HG03196 (cell line): ENCODE measurements around the gene LRRC8B.
A peak's percentile ranks its signal among the peaks of the same experiment; 100 is the strongest.

Experiments
- ATAC-seq: cut with Tn5 transposase; IDR thresholded peaks from one replicate; pipeline ENCODE4 v1.9.1; 2021; ENCODE audit not compliant: unreplicated experiment

The LRRC8B gene

GRCh38 chr1:89546082-89546889, 21.7 kb downstream of the LRRC8B start:
- no peak for ATAC-seq

- ATAC-seq: no peak
These were observed 22.4 kb downstream of the LRRC8B start for GRCh38 chr1:89546934-89547562.

DNA sequence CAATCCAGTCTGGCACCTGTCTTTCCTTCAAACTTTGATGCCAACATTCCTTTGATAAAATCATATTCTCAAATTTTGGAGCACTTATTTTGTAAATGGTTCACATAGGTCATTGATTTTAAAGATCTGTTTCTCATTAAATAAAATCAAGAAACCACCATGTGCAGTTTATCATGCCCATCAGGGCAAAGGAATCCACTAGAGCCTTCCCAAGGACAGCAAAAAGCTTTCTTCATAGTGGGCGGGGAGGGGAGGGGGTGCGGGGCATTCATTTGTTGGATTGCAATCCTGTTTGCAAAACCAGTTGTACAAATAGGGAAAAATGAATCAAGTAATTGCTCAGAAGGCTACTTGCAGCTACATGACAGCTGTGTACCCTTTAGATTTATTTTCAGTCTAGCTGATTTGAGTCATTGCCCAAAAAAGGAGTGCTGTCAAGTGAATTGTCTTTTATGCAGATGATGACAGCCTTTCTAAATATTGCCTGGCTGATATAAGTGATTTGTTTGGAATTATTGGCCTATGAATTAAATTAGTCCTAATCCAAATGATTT, 23.0 kb downstream of the LRRC8B start:
- ATAC-seq: no peak

DNA sequence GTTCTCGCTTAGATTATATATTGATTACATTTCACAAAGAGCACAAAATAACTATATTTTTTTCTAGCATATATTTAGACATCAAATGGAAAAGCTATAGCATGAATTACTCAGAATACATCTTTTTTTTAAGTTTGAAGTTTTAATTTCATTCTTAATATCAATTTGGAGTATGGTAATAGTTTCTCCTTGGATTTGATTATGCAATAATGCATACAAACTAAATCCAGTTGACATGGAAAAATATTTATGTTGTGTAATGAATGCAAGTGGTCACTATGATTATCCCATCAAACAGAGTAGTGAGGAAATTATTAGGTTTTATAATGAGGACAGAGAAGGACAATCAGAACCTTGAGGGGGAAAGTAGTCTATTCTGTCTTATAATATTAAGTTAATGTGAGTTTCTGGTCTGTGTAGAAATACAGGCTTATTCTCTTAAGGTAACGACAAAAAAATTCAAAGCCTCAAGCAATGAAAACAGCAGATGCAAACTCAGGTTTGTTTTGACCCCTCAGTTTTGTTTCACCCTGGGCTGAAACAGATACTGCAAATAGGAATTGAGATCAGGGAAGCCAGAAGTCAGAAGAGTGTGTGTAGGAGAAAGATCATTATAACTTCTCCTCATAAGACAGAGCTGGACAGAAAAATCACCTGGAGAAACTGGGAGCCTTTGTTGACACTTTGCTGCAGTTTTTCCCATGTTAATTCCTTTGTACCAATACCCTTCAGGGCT, 23.7 kb downstream of the LRRC8B start:
- no peak for ATAC-seq

GRCh38 chr1:89550995-89551394, 26.4 kb downstream of the LRRC8B start:
- no peak for ATAC-seq

- ATAC-seq: peak; percentile 65
These were observed 27.9 kb downstream of the LRRC8B start for GRCh38 chr1:89552471-89553081.

DNA sequence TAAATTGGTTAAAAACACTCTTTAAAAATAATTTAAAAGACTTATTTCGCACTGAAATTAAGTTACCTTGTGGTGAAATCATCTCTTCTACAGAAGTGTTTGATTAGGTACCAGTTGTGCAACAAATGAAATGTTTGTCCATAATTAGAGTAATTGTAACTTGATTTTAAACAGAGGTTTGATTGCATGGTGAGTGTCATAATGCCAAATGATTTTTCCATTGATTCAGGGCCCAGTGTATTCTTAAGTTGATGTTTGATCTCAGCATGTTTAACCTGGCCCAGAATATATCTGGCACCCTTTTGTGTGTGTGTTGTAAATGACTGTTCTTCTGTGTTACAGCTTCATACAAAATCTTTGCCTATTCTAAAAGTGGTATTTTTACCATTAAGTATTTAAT, 28.5 kb downstream of the LRRC8B start:
- ATAC-seq: no peak

DNA sequence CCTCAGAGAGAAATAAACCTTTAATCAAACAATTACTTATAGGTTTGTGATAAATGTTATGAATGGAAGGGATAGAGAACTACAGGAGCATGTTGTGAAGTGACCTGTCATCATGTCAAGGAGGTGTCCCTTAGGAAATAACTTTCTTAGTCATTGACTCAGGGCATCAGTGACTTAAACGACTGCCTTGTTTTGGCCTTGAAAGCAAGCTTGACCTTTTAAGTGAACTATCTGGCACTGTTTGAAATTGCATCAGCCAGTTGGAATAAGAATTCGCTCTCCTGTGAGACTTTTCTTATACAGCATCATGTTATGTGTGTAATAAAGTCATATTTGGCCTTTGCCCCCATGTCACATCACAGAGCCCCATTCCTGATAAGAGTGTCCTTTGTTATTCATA, 30.9 kb downstream of the LRRC8B start:
- ATAC-seq: no peak

- no peak for ATAC-seq
These were observed 32.3 kb downstream of the LRRC8B start for GRCh38 chr1:89556726-89557444.

GRCh38 chr1:89557445-89557825, 32.8 kb downstream of the LRRC8B start:
- ATAC-seq: no peak

DNA sequence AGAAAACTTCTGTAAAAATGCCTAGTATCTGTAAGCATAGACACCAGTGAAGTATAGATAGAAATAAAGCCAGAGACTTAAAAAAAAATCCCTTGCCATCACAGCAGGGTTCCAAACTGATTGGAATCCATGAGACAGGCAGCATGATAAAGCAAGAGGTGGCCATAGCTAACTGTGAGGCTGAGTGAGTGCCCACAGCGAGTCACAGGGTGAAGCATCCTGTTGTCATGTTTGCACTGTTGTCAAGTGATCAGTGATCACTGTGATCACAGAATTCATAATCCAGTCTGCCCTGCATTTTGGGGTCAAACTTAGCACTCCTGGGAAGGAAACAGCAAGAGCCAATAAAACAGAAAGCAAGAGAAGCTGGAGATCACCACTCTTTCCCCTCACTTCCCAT, 33.3 kb downstream of the LRRC8B start:
- ATAC-seq: no peak

DNA sequence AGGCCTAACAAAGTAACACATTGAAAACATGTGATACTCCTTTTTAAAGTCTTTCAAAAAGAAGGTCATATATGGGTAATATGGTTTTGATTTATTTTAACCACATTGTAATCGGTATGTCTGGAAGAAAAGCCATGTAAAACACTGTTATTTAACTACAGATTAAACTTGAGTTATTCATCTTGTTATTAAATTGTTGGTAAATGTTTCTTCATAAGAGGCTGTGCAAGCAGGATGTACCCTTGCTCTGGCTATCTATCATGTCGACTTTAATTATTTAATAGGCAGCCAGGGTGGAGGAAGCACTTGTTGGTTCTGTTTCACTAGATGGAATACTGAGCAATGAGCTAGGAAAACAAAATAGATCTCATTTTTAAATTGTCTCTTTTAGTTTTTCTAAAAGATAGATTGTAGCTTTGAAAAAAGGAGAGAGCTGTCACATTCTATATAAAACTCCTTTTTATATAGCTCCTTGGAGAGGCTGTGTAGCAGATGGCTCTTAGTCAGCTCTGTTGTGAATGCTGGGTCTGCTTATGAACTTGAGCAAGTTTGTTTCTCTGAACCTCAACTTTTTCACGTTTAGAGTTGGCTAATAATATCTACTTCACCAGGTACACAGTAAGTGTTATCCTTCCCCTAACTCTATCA, 39.5 kb downstream of the LRRC8B start:
- ATAC-seq: no peak

GRCh38 chr1:89565521-89565920, 40.9 kb downstream of the LRRC8B start:
- no peak for ATAC-seq

DNA sequence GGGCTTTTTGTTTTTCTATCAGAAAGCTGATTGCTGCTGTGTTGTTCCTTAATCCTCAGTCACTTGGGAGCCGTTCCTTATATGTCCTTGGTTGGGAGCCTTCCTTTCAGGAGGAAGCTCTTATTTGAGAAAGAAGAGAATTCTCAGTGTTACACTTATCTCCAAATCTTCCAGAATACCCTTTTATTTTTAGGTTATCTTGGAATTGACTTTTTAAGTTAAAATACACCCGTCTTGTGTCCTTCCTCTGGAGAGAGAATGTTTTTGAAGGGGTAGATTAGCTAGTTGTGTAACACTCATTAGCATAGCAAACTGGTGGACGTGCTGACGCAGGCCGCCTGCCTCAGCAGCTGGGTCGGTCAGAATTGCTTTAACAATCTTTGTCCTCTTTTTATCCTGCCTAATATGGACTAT, 42.1 kb downstream of the LRRC8B start:
- no peak for ATAC-seq

- ATAC-seq: no peak
These were observed 43.2 kb downstream of the LRRC8B start for GRCh38 chr1:89567797-89568196.

DNA sequence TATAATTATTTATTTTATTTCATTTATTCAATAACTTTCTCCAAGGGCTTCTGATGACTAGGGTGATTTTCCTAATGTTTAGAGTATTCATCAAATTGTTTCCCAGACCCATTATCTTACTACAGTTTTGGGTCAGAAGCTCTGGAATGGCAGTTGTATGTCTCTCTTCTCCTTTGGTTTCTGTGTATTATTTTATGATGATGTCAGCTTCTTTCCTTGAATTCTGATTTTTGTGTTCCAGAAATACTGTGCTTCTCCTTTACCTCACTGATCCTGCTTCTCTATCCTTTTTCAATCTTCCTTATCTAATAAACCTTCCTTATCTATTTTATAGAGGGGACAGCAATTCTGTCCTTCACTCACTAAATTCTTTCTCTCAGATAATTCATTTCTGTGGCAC, 48.8 kb downstream of the LRRC8B start:
- no peak for ATAC-seq

DNA sequence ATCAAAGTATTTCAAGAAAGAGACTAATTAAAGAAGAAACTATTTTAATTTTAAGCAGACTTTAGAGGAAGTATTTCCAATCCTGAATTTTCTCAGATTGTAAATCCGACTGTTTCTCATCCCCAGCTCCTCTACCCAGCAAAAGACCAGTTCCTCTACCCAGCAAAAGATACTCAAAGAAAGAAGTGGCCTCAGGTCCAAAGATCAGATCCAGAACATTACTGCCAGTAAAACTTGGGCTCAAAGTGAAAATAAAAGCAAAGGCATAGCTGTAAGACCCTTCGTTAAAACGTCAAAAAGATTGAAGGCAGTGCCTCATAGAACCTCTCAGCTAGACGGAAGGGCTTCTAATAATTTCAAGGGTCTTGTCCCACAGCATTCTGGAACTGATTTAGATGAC, 50.0 kb downstream of the LRRC8B start:
- ATAC-seq: no peak

- ATAC-seq: no peak
These were observed 50.6 kb downstream of the LRRC8B start for GRCh38 chr1:89575207-89575606.

- ATAC-seq: no peak
These were observed 51.4 kb downstream of the LRRC8B start for GRCh38 chr1:89576013-89576412.

GRCh38 chr1:89578151-89578550, 53.5 kb downstream of the LRRC8B start:
- ATAC-seq: no peak
